ENCODE measurements around the gene LGALS7. TPM values are rescaled to one million over a fixed set of nuclear protein-coding genes. Genes with fewer than 3 reads are reported as not detected.
"Not testable (repeated sequence)": the region's sequence is repeated elsewhere in the genome, so short reads cannot be mapped to it uniquely, and the experiment has no call there.

LGALS7 gene
- total RNA-seq, 2 donors from 2014 or later = not detected

DNA sequence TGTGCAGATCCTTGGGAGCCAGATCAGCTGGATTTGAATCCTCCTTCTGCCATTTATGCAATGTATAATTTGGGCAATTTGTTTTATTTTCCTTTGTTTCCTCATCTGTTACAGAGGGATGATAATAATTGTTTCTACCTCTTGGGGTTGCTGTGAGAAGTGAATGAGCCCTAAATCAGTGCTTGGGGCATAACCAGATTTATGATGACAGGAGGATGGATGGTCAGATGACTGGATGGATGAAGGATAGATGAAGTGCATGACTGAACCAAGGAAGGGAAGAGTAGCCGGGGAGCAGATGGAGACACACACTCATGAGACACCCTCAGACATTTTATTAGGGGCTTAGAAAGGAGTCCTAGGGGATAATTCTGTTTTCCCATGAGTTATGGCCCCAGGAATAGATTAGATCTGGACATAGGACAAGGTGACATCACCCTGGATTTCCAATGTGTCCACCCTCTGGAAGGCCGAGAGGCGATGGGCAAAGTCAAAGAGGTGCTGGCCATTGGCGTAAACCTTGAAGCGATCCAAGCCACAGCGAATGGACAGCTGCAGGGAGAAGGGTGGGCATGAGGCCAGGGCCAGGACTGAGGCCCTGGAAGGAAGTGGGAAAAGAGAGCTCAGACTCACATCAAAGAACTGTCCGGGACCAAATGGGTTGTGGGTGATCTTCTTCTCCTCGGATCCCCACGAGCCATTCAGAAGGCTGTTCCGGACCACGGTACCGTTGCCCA lies 28.2 kb upstream of the LGALS7 start:
- Histone ChIP-seq H3K36me3 (peaks cover 18% of the 10 kb centered on the region), H3K9ac (ENCODE audit: low read depth in 2 of 2, low read length in 2 of 2) (no peak overlapping the region), H3K27ac (no peak overlapping the region), H3K4me3 (no peak overlapping the region), H3K4me1 (no peaks in the 10 kb centered on the region), H3K27me3 (no peaks in the 10 kb centered on the region), H3K9me3 (no peaks in the 10 kb centered on the region)
- TF ChIP-seq, protein P1, sequence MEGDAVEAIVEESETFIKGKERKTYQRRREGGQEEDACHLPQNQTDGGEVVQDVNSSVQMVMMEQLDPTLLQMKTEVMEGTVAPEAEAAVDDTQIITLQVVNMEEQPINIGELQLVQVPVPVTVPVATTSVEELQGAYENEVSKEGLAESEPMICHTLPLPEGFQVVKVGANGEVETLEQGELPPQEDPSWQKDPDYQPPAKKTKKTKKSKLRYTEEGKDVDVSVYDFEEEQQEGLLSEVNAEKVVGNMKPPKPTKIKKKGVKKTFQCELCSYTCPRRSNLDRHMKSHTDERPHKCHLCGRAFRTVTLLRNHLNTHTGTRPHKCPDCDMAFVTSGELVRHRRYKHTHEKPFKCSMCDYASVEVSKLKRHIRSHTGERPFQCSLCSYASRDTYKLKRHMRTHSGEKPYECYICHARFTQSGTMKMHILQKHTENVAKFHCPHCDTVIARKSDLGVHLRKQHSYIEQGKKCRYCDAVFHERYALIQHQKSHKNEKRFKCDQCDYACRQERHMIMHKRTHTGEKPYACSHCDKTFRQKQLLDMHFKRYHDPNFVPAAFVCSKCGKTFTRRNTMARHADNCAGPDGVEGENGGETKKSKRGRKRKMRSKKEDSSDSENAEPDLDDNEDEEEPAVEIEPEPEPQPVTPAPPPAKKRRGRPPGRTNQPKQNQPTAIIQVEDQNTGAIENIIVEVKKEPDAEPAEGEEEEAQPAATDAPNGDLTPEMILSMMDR (IDR thresholded peaks at IDR 0.05) = no peak
- DNase-seq = no peak
- intact Hi-C loops (cut with DNase I) = no loop called here

DNA sequence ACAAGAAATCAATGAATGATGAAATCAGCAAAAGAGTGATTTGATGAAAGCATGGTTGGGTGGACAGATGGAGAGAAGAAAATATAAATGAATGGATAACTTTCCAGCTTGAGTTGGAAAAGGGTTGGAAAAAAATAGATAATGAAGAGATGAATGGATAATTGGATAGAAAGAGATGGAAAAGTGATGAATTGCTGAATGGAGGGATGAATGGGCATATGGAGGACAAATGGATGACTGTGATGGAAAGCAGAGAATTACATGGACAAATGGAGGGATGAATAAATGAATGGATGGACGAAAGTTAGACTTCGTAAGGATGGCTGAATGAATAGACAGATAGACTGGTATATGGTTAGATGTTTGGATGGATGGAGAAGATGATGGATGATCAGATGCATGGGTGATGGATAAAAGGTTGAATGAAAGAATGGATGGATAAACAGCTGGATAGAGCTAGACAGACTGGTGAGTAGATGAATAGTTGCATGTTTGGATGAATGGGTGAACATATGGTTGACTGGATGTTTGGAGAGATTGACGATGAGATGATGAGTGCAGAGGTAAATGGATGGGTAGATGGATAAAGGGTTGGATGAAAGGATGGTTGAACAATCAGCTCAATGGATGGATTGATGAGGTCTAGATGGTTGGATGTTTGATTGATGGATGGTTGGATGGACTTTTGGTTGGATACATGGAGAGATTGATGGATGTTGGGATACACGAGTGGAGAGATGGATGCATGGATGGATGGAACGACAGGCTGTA lies 27.4 kb upstream of the LGALS7 start:
- Histone ChIP-seq H3K9ac (ENCODE audit: low read depth in 2 of 2, low read length in 2 of 2) (no peak overlapping the region), H3K27me3 (no peaks in the 10 kb centered on the region), H3K9me3 (no peaks in the 10 kb centered on the region), H3K4me3 (no peak overlapping the region), H3K27ac (no peak overlapping the region), H3K36me3 (peaks cover 18% of the 10 kb centered on the region), H3K4me1 (no peaks in the 10 kb centered on the region)
- no peak for DNase-seq
- intact Hi-C loops (cut with DNase I) = no loop called here
- TF ChIP-seq, protein P1 (IDR thresholded peaks at IDR 0.05) = no peak

GRCh38 chr19:38799104-38799503 lies 25.8 kb upstream of the LGALS7 start:
- H3K9me3 ChIP-seq = no peaks in the 10 kb centered on the region
- no peak overlapping the region for H3K27ac ChIP-seq
- H3K36me3 ChIP-seq = peaks cover 7% of the 10 kb centered on the region
- no peaks in the 10 kb centered on the region for H3K4me1 ChIP-seq
- H3K9ac ChIP-seq (ENCODE audit: low read depth in 2 of 2, low read length in 2 of 2) = no peak overlapping the region
- no peaks in the 10 kb centered on the region for H3K27me3 ChIP-seq
- TF ChIP-seq, protein P1 (IDR thresholded peaks at IDR 0.05) = no peak
- no peak for DNase-seq
- no peak overlapping the region for H3K4me3 ChIP-seq
- intact Hi-C loops (cut with DNase I) = no loop called here

GRCh38 chr19:38797781-38798180 lies 24.5 kb upstream of the LGALS7 start:
- H3K9me3 ChIP-seq; H3K4me1 ChIP-seq; H3K4me3 ChIP-seq; H3K9ac ChIP-seq (ENCODE audit: low read depth in 2 of 2, low read length in 2 of 2); DNase-seq; intact Hi-C loops (cut with DNase I); H3K27me3 ChIP-seq; H3K27ac ChIP-seq; H3K36me3 ChIP-seq: not testable (repeated sequence)

GRCh38 chr19:38796154-38796553 lies 22.8 kb upstream of the LGALS7 start:
- DNase-seq = no peak
- H3K9ac ChIP-seq (ENCODE audit: low read depth in 2 of 2, low read length in 2 of 2) = no peak overlapping the region
- H3K9me3 ChIP-seq = no peaks in the 10 kb centered on the region
- TF ChIP-seq, protein P1 (IDR thresholded peaks at IDR 0.05) = no peak
- no peaks in the 10 kb centered on the region for H3K36me3 ChIP-seq
- H3K4me3 ChIP-seq = no peak overlapping the region
- no peaks in the 10 kb centered on the region for H3K4me1 ChIP-seq
- intact Hi-C loops (cut with DNase I) = no loop called here
- no peak overlapping the region for H3K27ac ChIP-seq
- no peaks in the 10 kb centered on the region for H3K27me3 ChIP-seq

GRCh38 chr19:38795549-38795948 lies 22.2 kb upstream of the LGALS7 start:
- H3K9ac ChIP-seq (ENCODE audit: low read depth in 2 of 2, low read length in 2 of 2) = no peak overlapping the region
- no peaks in the 10 kb centered on the region for H3K27me3 ChIP-seq
- intact Hi-C loops (cut with DNase I) = no loop called here
- H3K36me3 ChIP-seq = no peaks in the 10 kb centered on the region
- no peaks in the 10 kb centered on the region for H3K9me3 ChIP-seq
- no peaks in the 10 kb centered on the region for H3K4me1 ChIP-seq
- no peak overlapping the region for H3K4me3 ChIP-seq
- no peak for DNase-seq
- TF ChIP-seq, protein P1 (IDR thresholded peaks at IDR 0.05) = no peak
- H3K27ac ChIP-seq = no peak overlapping the region

Data from colonic mucosa (tissue), 4 donors.